Panc1 (cell line): ENCODE results near the gene DBP.

Experiments
- CTCF ChIP-seq: fragments of 450-650 bp; IDR thresholded peaks from 2 replicates; pipeline ENCODE4 v1.5.1; 2017; ENCODE audit warnings: mild to moderate bottlenecking
- POLR2AphosphoS5 ChIP-seq: IDR thresholded peaks from 2 replicates; pipeline ENCODE4 v1.6.1; 2012; ENCODE audit warnings: mild to moderate bottlenecking, low read depth, low read length, moderate library complexity

- TF ChIP-seq CTCF (no peak), POLR2AphosphoS5 (no peak)
These were observed 13.6 kb downstream of the DBP start for GRCh38 chr19:48623556-48624066.
